Stimulated activated CD4-positive, alpha-beta T cell treated with anti-CD3 and anti-CD28 coated beads, Interleukin-1b, Interleukin-23, amount 100 ng/mL, for 48 hours (primary cell): ENCODE results near the gene ZNF813.
"Not testable (repeated sequence)": the region's sequence is repeated elsewhere in the genome, so short reads cannot be mapped to it uniquely, and the experiment has no call there.

Experiments
- DNase-seq: peaks from one replicate; pipeline ENCODE4 v3.0.0-alpha.2; 2020

Gene ZNF813

DNA sequence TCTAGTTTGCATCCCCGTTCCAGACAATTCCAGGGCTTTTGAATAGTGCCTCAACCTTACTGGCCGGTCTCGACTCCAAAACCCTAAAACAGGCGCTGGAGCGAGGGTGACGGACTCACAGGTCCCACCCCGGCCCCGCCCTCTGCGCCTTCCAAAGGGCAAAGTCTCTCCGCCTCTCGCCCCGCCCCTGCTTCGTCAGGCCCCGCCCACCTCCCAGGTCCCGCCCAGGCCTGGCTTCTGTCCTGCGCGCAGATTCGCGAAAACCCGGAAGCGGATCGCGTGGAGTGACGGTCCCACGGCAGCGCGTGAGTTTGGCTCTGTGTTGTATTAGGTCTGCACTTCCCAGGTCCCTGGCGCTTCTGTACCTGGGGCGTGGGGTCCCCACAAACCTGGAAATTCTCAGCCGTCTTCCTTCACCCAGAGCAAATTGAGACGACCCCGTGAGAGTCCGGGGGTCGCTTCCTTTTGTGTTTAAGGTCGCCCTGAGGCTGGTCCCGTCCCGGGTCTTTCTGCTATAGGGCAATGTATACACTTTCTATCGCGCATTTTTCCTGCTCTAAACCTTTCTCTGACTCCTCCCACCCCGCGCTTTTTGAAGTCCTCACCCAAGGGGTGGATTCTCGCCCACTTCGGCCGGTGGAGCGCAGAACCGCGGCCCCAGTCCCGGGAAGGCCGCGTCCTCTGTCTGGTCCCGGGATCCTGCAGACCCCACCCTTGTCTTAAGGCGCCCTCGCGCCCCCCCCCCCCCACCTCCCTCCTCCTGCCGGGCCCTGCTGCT lies at the start of gene ZNF813:
TSS of gene ZNF813 (plus strand) at position 249 of the 778 bp plus-strand sequence. CDS start 16,090 bp downstream, outside the sequence.
- DNase-seq: peak; percentile 93

DNA sequence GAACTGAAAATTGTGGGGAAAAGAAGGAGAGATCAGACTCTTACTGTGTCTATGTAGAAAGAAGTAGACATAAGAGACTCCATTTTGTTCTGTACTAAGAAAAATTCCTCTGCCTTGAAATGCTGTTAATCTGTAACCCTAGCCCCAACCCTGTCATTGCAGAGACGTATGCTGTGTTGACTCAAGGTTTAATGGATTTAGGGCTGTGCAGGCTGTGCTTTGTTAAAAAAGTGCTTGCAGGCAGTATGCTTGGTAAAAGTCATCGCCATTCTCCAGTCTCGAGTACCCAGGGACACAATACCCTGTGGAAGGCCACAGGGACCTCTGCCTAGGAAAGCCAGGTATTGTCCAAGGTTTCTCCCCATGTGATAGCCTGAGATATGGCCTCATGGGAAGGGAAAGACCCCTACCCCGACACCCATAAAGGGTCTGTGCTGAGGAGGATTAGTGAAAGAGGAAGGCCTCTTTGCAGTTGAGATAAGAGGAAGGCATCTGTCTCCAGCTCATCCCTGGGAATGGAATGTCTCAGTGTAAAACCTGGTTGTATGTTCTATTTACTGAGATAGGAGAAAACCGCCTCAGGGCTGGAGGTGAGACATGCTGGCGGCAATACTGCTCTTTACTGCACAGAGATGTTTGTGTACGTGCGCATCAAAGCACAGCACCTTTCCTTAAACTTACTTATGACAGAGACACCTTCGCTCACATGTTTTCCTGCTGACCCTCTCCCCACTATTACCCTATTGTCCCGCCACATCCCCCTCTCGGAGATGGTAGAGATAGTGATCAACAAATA lies 46.8 kb upstream of the ZNF813 start:
- DNase-seq: not testable (repeated sequence)

DNA sequence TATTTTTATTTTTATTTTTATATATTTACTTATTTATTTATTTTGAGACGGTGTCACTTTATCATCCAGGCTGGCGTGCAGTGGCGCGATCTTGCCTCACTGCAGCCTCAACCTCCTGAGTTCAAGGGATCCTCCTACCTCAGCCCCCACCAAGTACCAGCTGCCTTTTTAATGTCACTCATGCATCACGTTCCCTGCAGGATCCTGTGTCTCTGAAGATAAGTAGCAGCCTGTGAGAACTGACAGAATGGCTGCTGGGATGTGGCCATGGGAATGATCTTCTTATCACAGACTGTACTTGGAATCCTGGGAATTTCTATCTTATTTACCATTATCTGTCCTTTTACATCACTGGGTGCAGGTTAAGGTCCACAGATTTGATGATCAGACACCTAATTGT lies 45.0 kb upstream of the ZNF813 start:
- no peak for DNase-seq

- not testable (repeated sequence) for DNase-seq
Observed at GRCh38 chr19:53423074-53423473, 44.5 kb upstream of the ZNF813 start.

DNA sequence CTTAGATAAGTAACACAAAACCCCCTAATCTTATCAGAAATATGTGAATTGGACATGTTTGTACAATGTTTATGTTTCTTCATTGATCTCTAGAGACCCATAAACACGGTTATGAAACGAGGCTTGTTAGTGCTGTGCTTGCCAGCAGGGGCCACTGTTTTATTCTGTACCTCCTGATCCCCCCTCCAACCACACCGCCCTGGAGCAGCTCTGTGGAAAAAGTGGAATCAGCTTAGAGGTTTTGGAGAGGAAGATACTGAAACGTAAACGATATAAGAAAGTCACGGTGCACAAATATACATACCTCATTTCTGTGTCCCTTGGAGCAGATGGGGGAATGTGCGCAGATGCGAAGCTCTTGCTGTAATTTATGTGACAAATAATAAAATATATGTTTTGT lies 43.9 kb upstream of the ZNF813 start:
- DNase-seq: not testable (repeated sequence)

- peak; percentile 59 for DNase-seq
Observed at GRCh38 chr19:53424968-53425597, 42.5 kb upstream of the ZNF813 start.

- peak; percentile 96 for DNase-seq
Observed at GRCh38 chr19:53431399-53432087, 36.0 kb upstream of the ZNF813 start, which contains the start of gene ZNF761. Gene ZNF761 (plus strand): TSS chr19:53431984. CDS start chr19:53447269, 15,285 bp downstream.

DNA sequence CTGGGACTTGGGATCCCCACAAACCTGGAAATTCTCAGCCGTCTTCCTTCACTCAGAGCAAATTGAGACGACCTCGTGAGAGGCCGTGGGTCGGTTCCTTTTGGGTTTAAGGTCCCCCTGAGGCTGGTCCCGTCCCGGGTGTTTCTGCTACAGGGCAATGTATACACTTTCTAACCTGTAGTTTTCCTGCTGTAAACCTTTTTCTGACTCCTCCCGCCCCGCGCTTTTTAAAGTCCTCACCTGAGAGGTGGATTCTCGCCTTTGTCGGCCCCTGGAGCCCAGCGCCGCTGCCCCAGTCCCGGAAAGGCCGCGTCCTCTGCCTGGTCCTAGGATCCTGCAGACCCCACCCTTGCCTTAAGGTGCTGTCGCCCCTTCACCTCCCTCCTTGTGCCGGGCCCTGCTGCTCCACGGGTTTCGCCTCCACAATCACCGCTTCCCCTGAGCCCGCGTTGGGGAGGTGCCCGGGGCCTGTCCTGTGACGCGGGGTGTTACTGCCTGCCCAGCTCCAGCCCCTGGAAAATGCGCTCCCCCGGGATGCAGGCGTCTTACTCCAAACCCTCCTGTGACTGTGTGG lies 35.4 kb upstream of the ZNF813 start:
- DNase-seq: peak; percentile 5

- not testable (repeated sequence) for DNase-seq
Observed at GRCh38 chr19:53443809-53444208, 23.7 kb upstream of the ZNF813 start.

GRCh38 chr19:53447196-53447595 lies 20.3 kb upstream of the ZNF813 start:
- DNase-seq: not testable (repeated sequence)

- DNase-seq: no peak
Observed at GRCh38 chr19:53455828-53456227, 11.7 kb upstream of the ZNF813 start.

GRCh38 chr19:53460131-53460721 lies 7.3 kb upstream of the ZNF813 start:
- not testable (repeated sequence) for DNase-seq

DNA sequence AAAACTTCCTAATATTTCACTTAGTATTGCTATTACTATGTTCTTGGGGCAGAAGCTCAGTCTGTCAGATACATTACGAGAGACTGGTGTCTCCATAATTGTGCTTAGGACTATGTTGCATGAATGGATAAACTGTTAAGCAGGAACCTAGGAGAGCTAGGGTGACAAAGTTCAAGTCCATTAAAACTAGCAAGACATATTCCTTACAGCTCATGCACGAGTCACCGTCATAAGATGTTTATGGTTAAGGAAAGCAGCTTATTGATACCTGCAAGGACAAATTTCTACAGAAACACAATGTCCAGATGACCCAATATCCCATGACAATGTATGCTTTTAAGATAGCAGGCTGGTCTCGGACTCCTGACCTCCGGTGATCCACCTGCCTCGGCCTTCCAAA lies 5.7 kb upstream of the ZNF813 start:
- no peak for DNase-seq

DNA sequence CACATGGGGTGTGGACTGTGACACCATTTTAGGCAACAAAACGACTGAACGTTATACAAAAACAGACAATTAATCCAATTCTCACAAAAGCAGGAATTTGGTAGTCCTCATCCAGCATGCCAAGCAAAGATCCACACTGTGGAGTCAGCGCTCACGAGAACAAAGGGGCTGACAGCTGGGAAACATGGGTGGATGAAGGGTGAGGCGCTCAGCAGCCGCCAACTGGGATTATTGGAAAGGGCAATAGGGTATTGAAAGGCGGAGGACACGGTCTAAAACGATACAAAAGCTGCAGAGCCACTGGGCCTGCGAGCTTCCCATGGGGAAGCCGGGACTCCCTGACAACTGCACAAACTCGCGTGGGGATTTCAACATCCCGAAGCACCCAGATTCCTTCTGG lies 4.7 kb upstream of the ZNF813 start:
- no peak for DNase-seq

DNA sequence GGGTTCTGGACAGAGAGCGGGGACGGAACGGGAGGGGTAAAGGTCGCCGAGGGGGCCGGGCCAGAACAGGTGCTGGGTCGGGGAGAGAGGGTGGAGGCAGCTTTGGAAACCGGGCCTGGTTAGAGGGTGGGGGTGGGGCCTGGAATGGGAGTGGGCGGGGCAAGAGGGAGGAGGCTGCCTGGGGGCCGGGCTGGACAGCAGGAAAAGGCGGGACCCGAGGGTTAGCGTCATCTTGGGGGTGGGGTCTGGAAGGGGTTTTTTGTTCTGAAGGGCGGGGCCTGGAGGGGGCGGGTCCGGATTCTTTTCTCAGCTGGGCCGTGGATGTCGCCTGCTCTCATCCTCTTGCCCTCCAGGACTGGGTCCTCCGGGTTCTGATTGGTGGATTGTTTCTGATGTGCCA lies 4.3 kb upstream of the ZNF813 start:
- peak; percentile 13 for DNase-seq

DNA sequence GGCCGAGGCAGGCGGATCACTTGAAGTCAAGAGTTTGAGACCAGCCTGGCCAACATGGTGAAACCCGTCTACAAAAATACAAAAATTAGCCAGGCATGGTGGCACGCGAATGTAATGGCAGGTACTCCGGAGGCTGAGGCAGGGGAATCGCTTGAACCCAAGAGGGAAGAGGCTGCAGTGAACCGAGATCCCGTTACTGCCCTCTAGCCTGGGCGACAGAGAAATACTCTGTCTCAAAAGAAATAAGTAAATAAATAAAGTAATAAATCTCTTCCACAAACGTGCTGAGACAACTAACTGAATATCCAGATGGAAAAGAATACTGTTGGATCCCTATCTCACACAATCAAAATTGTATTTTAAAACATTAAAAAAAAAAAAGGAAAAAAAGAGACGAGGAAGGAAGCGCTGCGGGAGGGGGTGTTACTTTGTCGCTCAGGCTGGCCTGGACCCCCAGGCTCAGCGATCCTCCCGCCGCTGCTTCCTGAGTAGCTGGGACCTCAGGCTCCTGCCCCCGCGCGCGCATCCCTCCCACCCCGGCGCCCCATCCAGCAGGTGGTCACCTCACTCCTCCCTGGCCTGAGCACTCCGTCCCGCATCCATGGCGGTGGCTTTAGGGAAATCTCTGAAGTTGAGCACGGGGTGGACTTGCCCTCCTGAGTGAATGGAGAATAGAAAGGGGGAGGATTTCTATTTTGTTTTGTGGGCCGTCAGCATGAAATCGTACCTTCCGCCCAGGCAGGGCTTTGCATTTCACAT lies 628 bp upstream of the ZNF813 start:
- no peak for DNase-seq

DNA sequence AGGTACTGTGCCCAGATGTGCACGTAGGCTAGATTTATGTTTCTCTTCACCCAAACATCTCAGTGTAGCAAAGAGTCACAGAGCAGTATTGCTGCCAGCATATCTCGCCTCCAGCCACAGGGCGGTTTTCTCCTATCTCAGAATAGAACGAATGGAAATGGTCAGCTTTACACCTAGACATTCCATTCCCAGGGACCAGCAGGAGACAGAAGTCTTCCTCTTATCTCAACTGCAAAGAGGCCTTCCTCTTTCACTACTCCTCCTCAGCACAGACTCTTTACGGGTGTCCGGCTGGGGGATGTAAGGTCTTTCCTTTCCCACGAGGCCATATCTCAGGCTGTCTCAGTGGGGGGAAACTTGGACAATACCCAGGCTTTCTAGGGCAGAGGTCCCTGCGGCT lies 1.1 kb downstream of the ZNF813 start:
- not testable (repeated sequence) for DNase-seq

DNA sequence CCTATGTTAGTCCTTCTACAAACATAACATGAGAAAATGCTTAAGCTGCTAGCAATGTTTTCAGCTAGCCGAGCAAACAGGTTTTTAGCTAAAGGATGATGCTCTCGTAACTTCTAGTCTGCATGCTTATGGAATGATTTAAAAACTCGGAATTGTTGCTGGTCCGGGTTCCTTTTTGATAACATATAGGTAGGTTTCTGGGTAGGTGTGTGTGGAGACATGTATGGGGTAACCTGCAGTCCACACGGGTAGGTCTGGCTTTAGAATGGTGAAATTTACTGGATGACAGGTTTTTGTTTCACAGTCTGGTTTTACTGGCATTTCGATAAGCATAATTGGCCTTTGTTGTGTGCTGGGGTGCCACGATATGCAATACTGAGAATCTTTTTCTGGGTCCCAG lies 4.4 kb downstream of the ZNF813 start:
- no peak for DNase-seq

DNA sequence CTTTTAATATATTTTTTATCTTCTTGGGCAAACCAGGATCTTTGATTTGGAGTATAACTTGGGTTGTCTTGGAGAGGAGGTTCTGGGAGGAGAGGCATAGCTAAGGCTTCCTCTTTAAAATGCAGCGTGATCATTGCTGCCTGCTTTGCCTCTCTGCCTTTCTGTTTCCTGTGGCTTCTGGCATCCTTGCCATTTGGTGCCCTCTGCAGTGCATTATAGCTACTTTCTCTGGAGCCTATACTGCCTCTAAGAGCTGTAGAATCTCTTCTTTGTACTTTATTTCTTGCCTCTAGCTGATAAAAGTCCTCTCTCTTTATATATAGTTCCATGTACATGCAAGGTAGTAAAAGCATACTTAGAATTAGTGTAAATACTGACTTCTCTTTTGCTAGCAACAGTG lies 7.3 kb downstream of the ZNF813 start:
- not testable (repeated sequence) for DNase-seq

DNA sequence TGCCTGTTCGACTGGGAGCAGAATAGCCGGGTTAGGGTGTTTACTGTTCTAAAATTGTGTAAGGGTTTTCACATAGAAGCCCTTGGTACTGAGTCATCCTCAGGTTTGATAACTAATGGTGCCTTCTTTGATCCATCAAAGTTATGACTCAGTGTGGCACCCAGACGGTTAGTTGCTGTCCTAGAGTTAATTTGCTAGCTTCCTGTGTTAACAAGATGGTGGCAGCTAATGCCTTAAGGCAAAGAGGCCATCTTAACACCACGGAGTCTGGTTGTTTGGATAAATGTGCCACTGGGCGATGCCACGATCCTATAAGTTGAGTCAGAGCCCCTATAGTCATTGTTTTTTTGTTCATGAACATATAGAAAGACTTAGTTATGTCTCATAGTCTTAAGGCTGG lies 7.9 kb downstream of the ZNF813 start:
- DNase-seq: not testable (repeated sequence)

DNA sequence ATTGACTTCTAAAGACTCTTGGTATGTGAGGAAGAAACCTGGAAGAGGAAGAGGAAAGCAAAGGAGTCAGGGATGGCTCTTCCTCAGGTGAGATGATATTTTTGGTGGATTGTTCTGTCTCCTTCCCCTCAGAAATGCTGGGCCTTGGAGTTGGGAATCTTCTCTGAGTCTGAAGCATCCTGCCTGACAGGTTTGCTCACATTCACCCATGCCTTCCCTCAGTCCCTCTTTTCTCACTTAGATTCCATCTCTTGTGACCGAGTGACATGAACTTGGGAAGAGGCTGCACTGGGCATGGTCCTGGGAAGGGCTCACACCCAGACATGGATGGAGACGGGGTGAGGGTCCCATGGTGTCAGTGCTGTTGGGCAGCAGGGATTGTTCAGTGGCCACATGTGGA lies 16.2 kb downstream of the ZNF813 start:
- not testable (repeated sequence) for DNase-seq
